Gastroesophageal sphincter (tissue), 4 donors: ENCODE measurements around the gene PSD2. TPM values are rescaled to one million over a fixed set of nuclear protein-coding genes. Genes with fewer than 3 reads are reported as not detected.

Experiments used
- ATAC-seq: fragments of 150-250 bp; one replicate; pipeline ENCODE4 v1.9.1; 2016; ENCODE audit warnings: mild to moderate bottlenecking, moderate library complexity
- H3K27ac ChIP-seq, 4 donors: fragments of 200-600 bp; sonication (generic) in 3 of 4; 1 replicate in 3 of 4; 2 replicates in 1 of 4; pipeline ENCODE4 v1.5.1; 2016 to 2019
- H3K27me3 ChIP-seq: fragments of 200-600 bp; sonication (generic); one replicate; pipeline ENCODE4 v1.5.1; 2019
- H3K36me3 ChIP-seq, 2 donors: fragments of 200-600 bp; sonication (generic); one replicate each; pipeline ENCODE4 v1.5.1; 2019; ENCODE audit warnings: control low read depth in 1 of 2
- H3K4me1 ChIP-seq, 3 donors: fragments of 200-600 bp; sonication (generic); 1 replicate in 2 of 3; 2 replicates in 1 of 3; pipeline ENCODE4 v1.5.1; 2016 to 2019; ENCODE audit warnings: control low read depth in 2 of 3
- H3K4me3 ChIP-seq, 2 donors: fragments of 200-600 bp; sonication (generic); one replicate each; pipeline ENCODE4 v1.5.1; 2019; ENCODE audit warnings: mild to moderate bottlenecking in 1 of 2, moderate library complexity in 1 of 2
- H3K9me3 ChIP-seq, 3 donors: fragments of 200-600 bp; sonication (generic); one replicate each; pipeline ENCODE4 v1.5.1; 2017 to 2019; ENCODE audit warnings: control low read depth in 2 of 3
- EP300 ChIP-seq: sonication (generic); formaldehyde crosslinking; IDR thresholded peaks from one replicate; pipeline ENCODE4 v1.6.1; 2017; ENCODE audit warnings: antibody characterized with exemption, mild to moderate bottlenecking
- POLR2A ChIP-seq, 2 donors: fragments of 450-650 bp; IDR thresholded peaks; one replicate each; pipeline ENCODE4 v1.6.1; 2017; ENCODE audit warnings: antibody characterized with exemption in 2 of 2, mild to moderate bottlenecking in 2 of 2, moderate library complexity in 1 of 2
- POLR2AphosphoS5 ChIP-seq: sonication (generic); formaldehyde crosslinking; IDR thresholded peaks from one replicate; pipeline ENCODE4 v1.6.1; 2017; ENCODE audit warnings: antibody characterized with exemption
- WGBS, 2 donors: methylation state at CpG; one replicate each; pipeline ENCODE4 v1.1.5; 2018; ENCODE audit warnings: low coverage in 1 of 2; 5-methylcytosine and 5-hydroxymethylcytosine counted together
- total RNA-seq, 4 donors: library from RNA; depleted of rRNA; stranded (reverse); fragments of >200 nt; gene quantifications; one replicate each; pipeline ENCODE4 v1.1.0, GENCODE V29; 2016
- TF ChIP-seq, protein P1 (sequence below), 4 experiments: fragments of 200-600 bp in 2 of 4; fragments of 450-650 bp in 2 of 4; sonication (generic) in 1 of 4; IDR thresholded peaks; one replicate each; pipeline ENCODE4 v1.5.1; 2017 to 2019; ENCODE audit warnings: antibody characterized with exemption in 4 of 4, mild to moderate bottlenecking in 2 of 4, moderate library complexity in 2 of 4

Gene PSD2
- total RNA-seq, 4 donors from 2014 or later: 0.13 to 0.16 TPM; not detected in 2

DNA sequence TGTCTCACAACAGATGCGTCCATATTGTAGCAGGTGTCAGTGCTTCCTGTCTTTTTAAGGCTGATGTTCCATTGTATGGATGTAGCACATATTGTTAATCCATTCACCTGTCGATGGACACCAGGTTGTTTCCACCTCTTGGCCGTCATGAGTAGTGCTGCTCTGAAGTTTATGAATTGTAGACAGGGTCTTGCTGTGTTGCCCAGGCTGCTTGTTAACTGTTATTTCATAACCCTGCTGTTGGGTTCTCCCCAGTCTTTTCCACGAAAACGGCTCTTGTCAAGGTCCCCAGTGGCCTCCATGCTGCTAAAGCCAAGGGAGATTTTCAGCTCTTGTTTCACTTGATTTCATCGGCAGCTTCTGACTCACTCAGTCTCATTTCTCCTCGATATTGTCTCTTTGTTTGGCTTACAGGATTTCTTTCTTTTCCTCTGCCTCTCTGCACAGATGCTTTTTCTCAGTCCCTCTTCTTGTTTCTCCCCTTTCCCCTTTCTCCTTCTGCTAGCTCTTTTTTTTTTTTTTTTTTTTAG is 12.1 kb upstream of the PSD2 start:
- Histone ChIP-seq H3K36me3 (no peaks in the 10 kb centered on the region), H3K27ac (no peak overlapping the region), H3K4me3 (no peak overlapping the region), H3K27me3 (no peaks in the 10 kb centered on the region), H3K9me3 (no peaks in the 10 kb centered on the region), H3K4me1 (peaks cover 0 to 10% (median 5%) of the 10 kb centered on the region in 3 donors)
- 56 to 90% methylated on average over 4 to 7 of the region's 7 CpGs for whole genome bisulfite sequencing, 2 donors
- TF ChIP-seq POLR2A (IDR thresholded peaks at IDR 0.05) (no peak), EP300 (no peak), POLR2AphosphoS5 (no peak)
- TF ChIP-seq, protein P1, sequence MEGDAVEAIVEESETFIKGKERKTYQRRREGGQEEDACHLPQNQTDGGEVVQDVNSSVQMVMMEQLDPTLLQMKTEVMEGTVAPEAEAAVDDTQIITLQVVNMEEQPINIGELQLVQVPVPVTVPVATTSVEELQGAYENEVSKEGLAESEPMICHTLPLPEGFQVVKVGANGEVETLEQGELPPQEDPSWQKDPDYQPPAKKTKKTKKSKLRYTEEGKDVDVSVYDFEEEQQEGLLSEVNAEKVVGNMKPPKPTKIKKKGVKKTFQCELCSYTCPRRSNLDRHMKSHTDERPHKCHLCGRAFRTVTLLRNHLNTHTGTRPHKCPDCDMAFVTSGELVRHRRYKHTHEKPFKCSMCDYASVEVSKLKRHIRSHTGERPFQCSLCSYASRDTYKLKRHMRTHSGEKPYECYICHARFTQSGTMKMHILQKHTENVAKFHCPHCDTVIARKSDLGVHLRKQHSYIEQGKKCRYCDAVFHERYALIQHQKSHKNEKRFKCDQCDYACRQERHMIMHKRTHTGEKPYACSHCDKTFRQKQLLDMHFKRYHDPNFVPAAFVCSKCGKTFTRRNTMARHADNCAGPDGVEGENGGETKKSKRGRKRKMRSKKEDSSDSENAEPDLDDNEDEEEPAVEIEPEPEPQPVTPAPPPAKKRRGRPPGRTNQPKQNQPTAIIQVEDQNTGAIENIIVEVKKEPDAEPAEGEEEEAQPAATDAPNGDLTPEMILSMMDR (IDR thresholded peaks at IDR 0.05): no peak
- ATAC-seq: no peak

DNA sequence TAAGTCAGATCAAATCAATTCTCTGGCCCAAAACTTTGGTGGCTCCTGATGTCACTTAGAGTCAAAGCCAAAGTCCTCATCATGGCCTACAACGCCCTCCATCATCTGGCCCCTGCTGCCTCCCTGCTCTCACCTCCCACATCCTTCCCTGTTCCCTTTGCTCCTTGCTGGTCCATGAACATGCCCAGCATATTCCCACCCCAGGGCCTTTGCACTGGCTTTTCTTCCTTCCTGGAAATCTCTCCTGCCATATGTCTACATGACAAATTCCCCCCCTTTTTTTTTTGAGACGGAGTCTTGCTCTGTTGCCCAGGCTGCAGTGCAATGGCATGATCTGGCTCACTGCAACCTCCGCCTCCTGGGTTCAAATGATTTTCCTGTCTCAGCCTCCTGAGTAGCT is 11.1 kb upstream of the PSD2 start:
- H3K27me3 ChIP-seq: no peaks in the 10 kb centered on the region
- ATAC-seq: no peak
- no peak overlapping the region for H3K27ac ChIP-seq
- no peaks in the 10 kb centered on the region for H3K9me3 ChIP-seq
- H3K36me3 ChIP-seq: no peaks in the 10 kb centered on the region
- WGBS, 2 donors: 90 to 94% methylated on average over 3 of the region's 3 CpGs
- TF ChIP-seq, protein P1 (IDR thresholded peaks at IDR 0.05): no peak
- no peak for TF ChIP-seq POLR2A (IDR thresholded peaks at IDR 0.05)
- no peak for TF ChIP-seq POLR2AphosphoS5
- TF ChIP-seq EP300: no peak
- H3K4me3 ChIP-seq: no peak overlapping the region
- H3K4me1 ChIP-seq: peaks cover 0 to 16% (median 5%) of the 10 kb centered on the region in 3 donors

DNA sequence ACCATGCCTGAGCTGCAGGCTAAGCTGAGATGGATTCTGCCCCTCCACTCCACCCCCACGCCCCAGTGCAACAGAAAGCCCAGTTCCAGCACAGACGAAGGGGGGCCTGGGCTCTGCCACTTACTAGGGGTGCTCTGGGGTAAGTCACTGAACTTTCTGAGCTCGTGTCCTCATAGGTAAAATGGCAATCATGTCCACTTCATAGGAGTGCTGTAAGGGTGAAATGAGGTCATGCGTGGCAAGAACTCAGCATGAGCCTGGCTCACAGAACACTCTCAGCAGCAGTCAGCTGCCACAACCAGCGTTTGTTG is 8.4 kb upstream of the PSD2 start:
- Histone ChIP-seq H3K27ac (no peak overlapping the region), H3K4me3 (peak overlapping the region in 1 of 2 donors; percentile 63), H3K4me1 (peaks cover 0 to 16% (median 5%) of the 10 kb centered on the region in 3 donors), H3K27me3 (no peaks in the 10 kb centered on the region), H3K36me3 (no peaks in the 10 kb centered on the region), H3K9me3 (no peaks in the 10 kb centered on the region)
- WGBS, 2 donors: no CpG with 5 or more reads among the region's 5 CpGs
- TF ChIP-seq, protein P1 (IDR thresholded peaks at IDR 0.05): no peak
- no peak for TF ChIP-seq POLR2A (IDR thresholded peaks at IDR 0.05)
- TF ChIP-seq EP300: no peak
- TF ChIP-seq POLR2AphosphoS5: no peak
- peak; percentile 4 for ATAC-seq

DNA sequence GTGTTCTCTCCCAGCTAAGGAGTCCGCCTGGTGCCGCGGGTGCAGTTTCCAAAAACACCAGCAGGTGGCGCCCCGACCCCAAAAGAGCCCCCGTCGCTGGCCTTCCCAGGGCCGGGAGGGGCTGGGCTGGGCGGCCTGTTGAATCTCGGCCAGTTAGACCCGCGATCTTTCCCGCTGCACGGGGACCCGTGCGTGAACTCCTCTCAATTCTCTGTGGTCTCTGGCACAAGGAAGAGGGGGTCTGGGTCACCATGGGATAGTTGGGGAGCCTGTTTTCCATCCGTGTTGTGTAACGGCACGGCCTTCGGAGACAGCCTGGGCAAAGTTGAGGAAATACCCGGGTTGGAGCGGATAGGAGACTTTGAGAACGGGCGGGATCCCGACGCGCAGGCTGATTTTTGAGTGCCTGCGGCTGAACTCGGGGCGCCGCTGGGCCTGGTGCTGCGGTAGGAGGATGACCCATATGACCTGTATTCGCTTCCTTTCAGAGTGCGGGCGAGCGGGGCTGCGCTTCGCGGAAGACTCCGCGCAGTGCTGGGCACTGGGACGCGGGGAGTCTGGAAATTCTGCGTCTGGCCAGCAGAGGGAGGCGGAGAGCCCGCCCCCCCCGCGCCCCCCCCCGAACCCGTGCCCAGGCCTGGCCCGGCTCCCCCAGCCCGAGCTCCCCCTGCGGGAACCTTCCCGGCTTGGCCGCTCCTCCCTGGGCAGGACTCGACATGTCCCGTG is 7.9 kb upstream of the PSD2 start:
- Histone ChIP-seq H3K4me3 (peak overlapping the region; percentile 41 to 63), H3K4me1 (peaks cover 0 to 16% (median 5%) of the 10 kb centered on the region in 3 donors), H3K9me3 (no peaks in the 10 kb centered on the region), H3K27ac (peak overlapping the region in 3 of 4 donors; percentile 68 to 78 (median 71)), H3K27me3 (no peaks in the 10 kb centered on the region), H3K36me3 (no peaks in the 10 kb centered on the region)
- ATAC-seq: peak; percentile 88
- 0% methylated on average over 8 of the region's 57 CpGs; no CpG with 5 or more reads in 1 of the 2 donors for WGBS, 2 donors
- peak; percentile 27 for TF ChIP-seq POLR2AphosphoS5
- TF ChIP-seq, protein P1 (IDR thresholded peaks at IDR 0.05): peak; percentile 80 to 99 (median 98)
- TF ChIP-seq EP300: no peak
- no peak for TF ChIP-seq POLR2A (IDR thresholded peaks at IDR 0.05)
